WTC11 (cell line): Measurements from ENCODE around the gene B2M.

Experiments
- CREB1 ChIP-seq: sonication (generic); formaldehyde crosslinking; IDR thresholded peaks from 2 replicates; pipeline ENCODE4 v1.8.0; 2023; ENCODE audit warnings: mild to moderate bottlenecking, missing genetic modification reagents
- ESRRA ChIP-seq: sonication (generic); formaldehyde crosslinking; IDR thresholded peaks from 2 replicates; pipeline ENCODE4 v1.8.1; 2022; ENCODE audit warnings: mild to moderate bottlenecking, missing genetic modification reagents, borderline replicate concordance
- IRF1 ChIP-seq: sonication (generic); formaldehyde crosslinking; IDR thresholded peaks from 2 replicates; pipeline ENCODE4 v1.8.0; 2023; ENCODE audit warnings: missing genetic modification reagents
- JUN ChIP-seq: sonication (generic); formaldehyde crosslinking; IDR thresholded peaks from 2 replicates; pipeline ENCODE4 v1.8.0; 2023; ENCODE audit warnings: mild to moderate bottlenecking, missing genetic modification reagents
- MYBL2 ChIP-seq: sonication (generic); formaldehyde crosslinking; IDR thresholded peaks from 2 replicates; pipeline ENCODE4 v1.8.1; 2023; ENCODE audit warnings: mild to moderate bottlenecking, moderate library complexity, missing genetic modification reagents
- NFE2L1 ChIP-seq: sonication (generic); formaldehyde crosslinking; IDR thresholded peaks from 2 replicates; pipeline ENCODE4 v1.8.1; 2023; ENCODE audit warnings: missing genetic modification reagents
- TEAD4 ChIP-seq: sonication (generic); formaldehyde crosslinking; IDR thresholded peaks from 2 replicates; pipeline ENCODE4 v1.8.0; 2022; ENCODE audit warnings: mild to moderate bottlenecking, missing genetic modification reagents
- ZSCAN18 ChIP-seq: fragments of 250-450 bp; sonication (Bioruptor Pico); IDR thresholded peaks from 2 replicates; pipeline ENCODE4 v2.1.2; 2022; ENCODE audit warnings: mild to moderate bottlenecking, moderate library complexity
- TF ChIP-seq, protein P1 (sequence below): fragments of 200-600 bp; IDR thresholded peaks from 2 replicates; pipeline ENCODE4 v1.8.0; 2022; ENCODE audit warnings: antibody characterized with exemption
- TF ChIP-seq, protein P2 (sequence below): sonication (generic); formaldehyde crosslinking; conservative IDR thresholded peaks from 2 replicates; pipeline ENCODE4 v1.8.1; 2022; ENCODE audit warnings: mild to moderate bottlenecking, missing genetic modification reagents
- TF ChIP-seq, protein P3 (sequence below): fragments of 250-450 bp; sonication (Bioruptor Pico); IDR thresholded peaks from 2 replicates; pipeline ENCODE4 v1.9.0; 2021; ENCODE audit warnings: moderate library complexity, mild to moderate bottlenecking, inconsistent platforms, borderline replicate concordance

DNA sequence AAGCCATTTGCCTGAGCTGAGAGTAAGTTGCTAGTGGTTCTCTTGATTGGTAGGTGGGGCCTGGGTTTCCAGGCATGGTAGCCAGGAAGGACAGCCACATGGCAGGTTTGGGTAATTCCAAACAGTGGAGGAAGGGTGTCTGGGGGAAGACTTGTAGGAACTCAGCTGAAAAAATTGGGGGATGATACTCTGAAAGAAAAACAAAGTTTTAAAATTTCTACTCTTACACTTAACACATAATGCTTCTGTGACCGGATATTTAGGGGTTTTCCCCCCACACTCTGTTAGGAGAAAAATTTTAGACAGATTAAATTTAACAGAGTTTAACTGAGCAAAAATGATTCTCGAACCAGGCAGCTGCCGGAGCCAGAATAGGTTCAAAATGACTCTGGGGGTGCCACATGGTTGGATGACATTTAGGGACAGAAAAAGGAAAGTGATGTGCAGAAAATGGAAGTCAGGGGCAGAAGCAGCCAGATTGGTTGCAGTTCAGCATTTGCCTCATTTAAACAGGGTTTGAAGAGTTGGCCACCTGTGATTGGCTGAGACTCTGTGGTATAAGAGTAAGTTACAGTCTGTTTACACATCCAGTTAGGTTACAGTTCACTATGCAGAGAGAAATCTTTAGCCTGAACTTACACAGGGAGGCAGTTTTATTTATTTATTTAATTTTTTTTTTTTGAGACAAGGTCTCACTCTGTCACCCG, 8.1 kb downstream of the B2M start:
- TF ChIP-seq TEAD4 (CRISPR knock-in tag) (no peak), ZSCAN18 (no peak), CREB1 (CRISPR knock-in tag) (no peak), JUN (CRISPR knock-in tag) (no peak), MYBL2 (CRISPR knock-in tag) (no peak), NFE2L1 (CRISPR knock-in tag) (no peak), IRF1 (no peak), ESRRA (CRISPR knock-in tag) (no peak)
- TF ChIP-seq, protein P1, sequence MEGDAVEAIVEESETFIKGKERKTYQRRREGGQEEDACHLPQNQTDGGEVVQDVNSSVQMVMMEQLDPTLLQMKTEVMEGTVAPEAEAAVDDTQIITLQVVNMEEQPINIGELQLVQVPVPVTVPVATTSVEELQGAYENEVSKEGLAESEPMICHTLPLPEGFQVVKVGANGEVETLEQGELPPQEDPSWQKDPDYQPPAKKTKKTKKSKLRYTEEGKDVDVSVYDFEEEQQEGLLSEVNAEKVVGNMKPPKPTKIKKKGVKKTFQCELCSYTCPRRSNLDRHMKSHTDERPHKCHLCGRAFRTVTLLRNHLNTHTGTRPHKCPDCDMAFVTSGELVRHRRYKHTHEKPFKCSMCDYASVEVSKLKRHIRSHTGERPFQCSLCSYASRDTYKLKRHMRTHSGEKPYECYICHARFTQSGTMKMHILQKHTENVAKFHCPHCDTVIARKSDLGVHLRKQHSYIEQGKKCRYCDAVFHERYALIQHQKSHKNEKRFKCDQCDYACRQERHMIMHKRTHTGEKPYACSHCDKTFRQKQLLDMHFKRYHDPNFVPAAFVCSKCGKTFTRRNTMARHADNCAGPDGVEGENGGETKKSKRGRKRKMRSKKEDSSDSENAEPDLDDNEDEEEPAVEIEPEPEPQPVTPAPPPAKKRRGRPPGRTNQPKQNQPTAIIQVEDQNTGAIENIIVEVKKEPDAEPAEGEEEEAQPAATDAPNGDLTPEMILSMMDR: no peak
- TF ChIP-seq, protein P2, sequence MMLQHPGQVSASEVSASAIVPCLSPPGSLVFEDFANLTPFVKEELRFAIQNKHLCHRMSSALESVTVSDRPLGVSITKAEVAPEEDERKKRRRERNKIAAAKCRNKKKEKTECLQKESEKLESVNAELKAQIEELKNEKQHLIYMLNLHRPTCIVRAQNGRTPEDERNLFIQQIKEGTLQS (CRISPR knock-in tag): no peak
- TF ChIP-seq, protein P3, sequence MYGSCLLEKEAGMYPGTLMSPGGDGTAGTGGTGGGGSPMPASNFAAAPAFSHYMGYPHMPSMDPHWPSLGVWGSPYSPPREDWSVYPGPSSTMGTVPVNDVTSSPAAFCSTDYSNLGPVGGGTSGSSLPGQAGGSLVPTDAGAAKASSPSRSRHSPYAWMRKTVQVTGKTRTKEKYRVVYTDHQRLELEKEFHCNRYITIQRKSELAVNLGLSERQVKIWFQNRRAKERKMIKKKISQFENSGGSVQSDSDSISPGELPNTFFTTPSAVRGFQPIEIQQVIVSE (CRISPR knock-in tag): no peak
